NB4 (cell line): ENCODE measurements around the gene TNFSF11.

Experiments used
- DNase-seq: peaks from one replicate; pipeline ENCODE4 v3.0.0; 2010; ENCODE audit warnings: low read depth
- H3K4me3 ChIP-seq: one replicate; pipeline ENCODE4 v1.5.1; 2011; ENCODE audit warnings: mild to moderate bottlenecking, low read depth, low read length, moderate library complexity
- MAX ChIP-seq: IDR thresholded peaks from 2 replicates; pipeline ENCODE4 v1.6.1; 2011; ENCODE audit warnings: low read depth, low read length
- MYC ChIP-seq: IDR thresholded peaks from 2 replicates; pipeline ENCODE4 v1.6.1; 2011; ENCODE audit warnings: low read depth, low read length
- POLR2A ChIP-seq: IDR thresholded peaks from 2 replicates; pipeline ENCODE4 v1.6.1; 2011; ENCODE audit warnings: mild to moderate bottlenecking; ENCODE audit not compliant: insufficient read length; ENCODE audit errors: extremely low read depth
- TF ChIP-seq, protein P1 (sequence below): IDR thresholded peaks from one replicate; pipeline ENCODE4 v1.5.1; 2012; ENCODE audit warnings: low read depth, low read length

Gene TNFSF11

GRCh38 chr13:42633495-42633894 is 59.5 kb downstream of the TNFSF11 start:
- H3K4me3 ChIP-seq: no peak overlapping the region
- no peak for DNase-seq
- TF ChIP-seq MAX (no peak), POLR2A (no peak), MYC (no peak)
- TF ChIP-seq, protein P1, sequence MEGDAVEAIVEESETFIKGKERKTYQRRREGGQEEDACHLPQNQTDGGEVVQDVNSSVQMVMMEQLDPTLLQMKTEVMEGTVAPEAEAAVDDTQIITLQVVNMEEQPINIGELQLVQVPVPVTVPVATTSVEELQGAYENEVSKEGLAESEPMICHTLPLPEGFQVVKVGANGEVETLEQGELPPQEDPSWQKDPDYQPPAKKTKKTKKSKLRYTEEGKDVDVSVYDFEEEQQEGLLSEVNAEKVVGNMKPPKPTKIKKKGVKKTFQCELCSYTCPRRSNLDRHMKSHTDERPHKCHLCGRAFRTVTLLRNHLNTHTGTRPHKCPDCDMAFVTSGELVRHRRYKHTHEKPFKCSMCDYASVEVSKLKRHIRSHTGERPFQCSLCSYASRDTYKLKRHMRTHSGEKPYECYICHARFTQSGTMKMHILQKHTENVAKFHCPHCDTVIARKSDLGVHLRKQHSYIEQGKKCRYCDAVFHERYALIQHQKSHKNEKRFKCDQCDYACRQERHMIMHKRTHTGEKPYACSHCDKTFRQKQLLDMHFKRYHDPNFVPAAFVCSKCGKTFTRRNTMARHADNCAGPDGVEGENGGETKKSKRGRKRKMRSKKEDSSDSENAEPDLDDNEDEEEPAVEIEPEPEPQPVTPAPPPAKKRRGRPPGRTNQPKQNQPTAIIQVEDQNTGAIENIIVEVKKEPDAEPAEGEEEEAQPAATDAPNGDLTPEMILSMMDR: no peak

- no peak for TF ChIP-seq MYC
- no peak for TF ChIP-seq POLR2A
- TF ChIP-seq, protein P1: no peak
- no peak for TF ChIP-seq MAX
- no peak overlapping the region for H3K4me3 ChIP-seq
- no peak for DNase-seq
Observed at GRCh38 chr13:42638101-42638500, 64.1 kb downstream of the TNFSF11 start.

- TF ChIP-seq, protein P1: no peak
- TF ChIP-seq MAX (no peak), MYC (no peak), POLR2A (no peak)
- DNase-seq: no peak
- H3K4me3 ChIP-seq: no peak overlapping the region
Observed at GRCh38 chr13:42638886-42639285, 64.9 kb downstream of the TNFSF11 start.

- no peak overlapping the region for H3K4me3 ChIP-seq
- no peak for DNase-seq
- TF ChIP-seq MAX (no peak), POLR2A (no peak), MYC (no peak)
- TF ChIP-seq, protein P1: no peak
Observed at GRCh38 chr13:42643076-42643475, 69.1 kb downstream of the TNFSF11 start.

DNA sequence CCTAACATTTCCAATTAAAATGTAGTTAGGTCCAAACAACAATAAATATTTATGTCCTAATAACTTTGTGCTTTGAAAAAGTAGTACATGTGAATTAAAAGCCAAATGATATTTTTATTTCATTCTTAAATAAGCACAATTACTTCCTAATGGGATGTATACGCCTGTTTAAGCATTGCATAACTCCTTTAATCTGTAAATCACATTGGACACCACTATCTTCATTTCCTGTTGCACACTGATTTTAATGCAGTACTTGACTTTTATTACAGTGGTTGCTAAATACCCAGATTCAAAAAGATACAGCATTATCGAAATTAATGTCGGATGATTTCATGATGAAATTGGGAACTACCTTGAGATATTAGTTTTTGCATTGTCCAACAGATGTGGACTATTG is 70.9 kb downstream of the TNFSF11 start:
- TF ChIP-seq MYC: no peak
- TF ChIP-seq, protein P1: no peak
- TF ChIP-seq POLR2A: no peak
- no peak for TF ChIP-seq MAX
- no peak overlapping the region for H3K4me3 ChIP-seq
- DNase-seq: no peak

GRCh38 chr13:42645717-42646116 is 71.8 kb downstream of the TNFSF11 start:
- no peak overlapping the region for H3K4me3 ChIP-seq
- DNase-seq: no peak
- no peak for TF ChIP-seq POLR2A
- no peak for TF ChIP-seq MAX
- TF ChIP-seq MYC: no peak
- TF ChIP-seq, protein P1: no peak
